ENCODE measurements around the gene ADGRE2. TPM values are rescaled to one million over a fixed set of nuclear protein-coding genes. Genes with fewer than 3 reads are reported as not detected.
"Not testable (repeated sequence)": the region's sequence is repeated elsewhere in the genome, so short reads cannot be mapped to it uniquely, and the experiment has no call there.

Gene ADGRE2
- total RNA-seq, 1 experiment from 2014 or later, result 0.23 TPM

DNA sequence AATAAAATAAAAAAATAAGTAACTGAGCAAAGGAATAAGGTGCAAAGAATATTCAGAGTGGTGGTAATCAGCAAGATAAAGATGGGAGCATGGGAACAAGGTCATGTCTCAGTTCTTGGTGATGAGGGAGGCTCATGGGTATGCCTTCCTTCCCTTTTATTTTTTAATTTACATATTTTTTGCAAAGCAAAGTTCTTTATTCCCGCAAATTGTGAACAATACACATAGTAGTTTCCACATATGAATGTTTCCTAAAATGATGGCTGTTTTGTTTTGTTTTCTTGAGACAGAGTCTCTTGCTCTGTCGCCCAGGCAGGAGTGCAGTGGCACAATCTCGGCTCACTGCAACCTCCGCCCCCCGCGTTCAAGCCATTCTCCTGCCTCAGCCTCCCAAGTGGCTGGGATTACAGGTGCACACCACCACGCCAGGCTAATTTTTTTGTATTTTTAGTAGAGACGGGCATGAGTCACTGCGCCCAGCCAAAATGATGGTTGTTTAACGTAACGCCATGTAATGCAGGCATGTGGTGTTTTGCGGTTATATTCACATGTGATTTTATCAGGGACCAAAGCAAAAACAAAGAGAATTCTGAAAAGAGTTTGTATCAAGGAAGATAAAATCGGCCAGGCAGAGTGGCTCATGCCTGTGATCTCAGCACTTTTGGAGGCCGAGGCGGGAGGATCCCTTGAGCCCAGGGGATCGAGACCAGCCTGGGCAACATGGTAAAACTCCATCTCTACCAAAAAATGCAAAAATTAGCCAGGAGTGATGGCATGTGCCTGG is 4.5 kb upstream of the ADGRE2 start:
- POLR2A ChIA-PET, result no interaction called here
- no peak for DNase-seq

DNA sequence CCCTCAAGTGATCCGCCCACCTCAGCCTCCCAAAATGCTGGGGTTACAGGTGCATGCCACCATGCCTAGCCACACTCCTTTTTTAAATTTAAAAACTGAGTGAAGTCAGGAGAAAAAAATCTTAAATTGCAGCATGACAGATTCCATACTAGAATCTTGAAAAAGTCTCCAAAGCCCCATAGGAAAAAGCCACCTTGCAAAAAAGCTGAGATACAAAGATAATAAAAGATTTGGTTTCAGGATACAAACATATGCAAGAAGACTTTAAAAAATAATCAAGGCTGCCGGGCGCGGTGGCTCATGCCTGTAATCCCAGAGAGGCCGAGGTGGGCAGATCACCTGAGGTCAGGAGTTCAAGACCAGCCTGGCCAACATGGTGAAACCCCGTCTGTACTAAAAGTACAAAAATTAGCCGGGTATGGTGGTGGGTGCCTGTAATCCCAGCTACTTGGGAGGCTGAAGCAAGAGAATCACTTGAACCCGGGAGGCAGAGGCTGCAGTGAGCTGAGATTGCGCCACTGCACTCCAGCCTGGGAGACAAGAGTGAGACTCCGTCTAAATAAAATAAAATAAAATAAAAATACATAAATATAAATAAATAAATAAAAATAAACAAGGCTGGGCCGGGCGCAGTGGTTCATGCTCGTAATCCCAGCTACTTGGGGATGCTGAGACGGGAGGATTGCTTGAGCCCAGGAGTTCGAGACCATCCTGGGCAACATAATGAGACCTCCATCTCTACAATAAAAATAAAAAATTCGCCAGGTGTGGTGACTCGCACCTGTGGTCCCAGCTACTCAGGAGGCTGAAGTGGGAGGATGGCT is 3.6 kb upstream of the ADGRE2 start:
- BruUV-seq (replicated peaks); CTCF ChIA-PET; H3K27me3 Mint-ChIP-seq (ENCODE audit: insufficient read depth, unreplicated experiment): not testable (repeated sequence)

More for the DNA sequence above, 4.5 kb upstream of the ADGRE2 start:
- Mint-ChIP-seq H3K4me3 (ENCODE audit: unreplicated experiment) (no peak overlapping the region), H3K36me3 (ENCODE audit: insufficient read depth, unreplicated experiment) (no peaks in the 10 kb centered on the region), H3K4me1 (ENCODE audit: low read depth, unreplicated experiment) (no peaks in the 10 kb centered on the region), H3K9me3 (ENCODE audit: unreplicated experiment) (no peaks in the 10 kb centered on the region), H3K27ac (ENCODE audit: unreplicated experiment) (no peak overlapping the region), H3K27me3 (ENCODE audit: insufficient read depth, unreplicated experiment) (peaks cover 3% of the 10 kb centered on the region)
- CTCF ChIA-PET, result no interaction called here
- no peaks in the 10 kb centered on the region for H3K36me3 ChIP-seq (ENCODE audit: control insufficient read depth, insufficient read depth, low read length)
- no peak for TF ChIP-seq CTCF (IDR thresholded peaks at IDR 0.05; ENCODE audit: insufficient read depth in 1 of 2, low read depth in 1 of 2, low read length in 1 of 2, severe bottlenecking in 1 of 2, unreplicated experiment in 1 of 2)
- H3K27me3 ChIP-seq (replicated peaks; ENCODE audit: control insufficient read depth, insufficient read depth, low read length), result no peaks in the 10 kb centered on the region
- no TSS peak for BruUV-seq (replicated peaks)
- H3K4me1 ChIP-seq, result no peaks in the 10 kb centered on the region
- no peaks in the 10 kb centered on the region for H3K9me3 ChIP-seq
- intact Hi-C loops (cut with micrococcal nuclease; ENCODE audit: unreplicated experiment), result loop anchor here (10.0 kb wide), 1 partner anchor 208 kb away; the partner anchor contains the start of gene NDUFB7
- no peak overlapping the region for H3K4me3 ChIP-seq (ENCODE audit: low read depth, low read length)

GRCh38 chr19:14780622-14781225 is 2.4 kb upstream of the ADGRE2 start:
- H3K4me1 ChIP-seq; DNase-seq; H3K9me3 ChIP-seq; H3K27me3 ChIP-seq (replicated peaks; ENCODE audit: control insufficient read depth, insufficient read depth, low read length); H3K36me3 ChIP-seq (ENCODE audit: control insufficient read depth, insufficient read depth, low read length); H3K9me3 Mint-ChIP-seq (ENCODE audit: unreplicated experiment); H3K27me3 Mint-ChIP-seq (ENCODE audit: insufficient read depth, unreplicated experiment); POLR2A ChIA-PET; H3K27ac Mint-ChIP-seq (ENCODE audit: unreplicated experiment); H3K4me3 Mint-ChIP-seq (ENCODE audit: unreplicated experiment); H3K4me1 Mint-ChIP-seq (ENCODE audit: low read depth, unreplicated experiment); H3K36me3 Mint-ChIP-seq (ENCODE audit: insufficient read depth, unreplicated experiment); H3K4me3 ChIP-seq (ENCODE audit: low read depth, low read length); BruUV-seq (replicated peaks): not testable (repeated sequence)
- CTCF ChIA-PET, result interaction anchor here (0.6 kb wide), 1 partner anchor 94 kb away, joined by 7 read pairs; no protein-coding TSS in a partner anchor
- intact Hi-C loops (cut with micrococcal nuclease; ENCODE audit: unreplicated experiment), result loop anchor here (10.0 kb wide), 1 partner anchor 206 kb away; the partner anchor contains the start of gene NDUFB7

More for the DNA sequence above, 3.6 kb upstream of the ADGRE2 start:
- H3K4me3 Mint-ChIP-seq (ENCODE audit: unreplicated experiment); H3K4me3 ChIP-seq (ENCODE audit: low read depth, low read length); H3K4me1 ChIP-seq; DNase-seq; H3K9me3 Mint-ChIP-seq (ENCODE audit: unreplicated experiment); H3K27ac Mint-ChIP-seq (ENCODE audit: unreplicated experiment); H3K9me3 ChIP-seq; POLR2A ChIA-PET; H3K36me3 ChIP-seq (ENCODE audit: control insufficient read depth, insufficient read depth, low read length); H3K36me3 Mint-ChIP-seq (ENCODE audit: insufficient read depth, unreplicated experiment); H3K27me3 ChIP-seq (replicated peaks; ENCODE audit: control insufficient read depth, insufficient read depth, low read length); H3K4me1 Mint-ChIP-seq (ENCODE audit: low read depth, unreplicated experiment): not testable (repeated sequence)
- intact Hi-C loops (cut with micrococcal nuclease; ENCODE audit: unreplicated experiment), result loop anchor here (10.0 kb wide), 1 partner anchor 207 kb away; the partner anchor contains the start of gene NDUFB7
